ENCODE measurements around the gene RBKS.

DNA sequence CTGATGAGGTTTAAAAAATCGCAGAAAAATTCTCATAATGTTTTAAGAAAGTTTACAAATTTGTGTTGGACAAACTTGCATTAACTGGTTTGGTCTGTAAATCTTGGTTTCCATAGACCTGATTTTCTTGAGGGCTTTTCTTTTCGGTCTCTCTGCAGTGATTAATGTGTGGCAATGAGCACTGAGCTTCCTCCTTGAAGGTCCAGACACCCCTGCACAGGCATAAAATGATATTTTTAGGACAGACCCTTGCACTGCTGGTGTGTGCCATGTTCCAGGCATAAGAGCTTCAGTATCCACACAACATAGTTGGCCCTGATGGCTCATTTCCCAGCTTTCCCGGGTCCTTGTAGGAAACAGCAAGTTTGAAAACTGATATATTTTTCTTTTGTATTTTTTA lies 85.0 kb downstream of the RBKS start:
- TF ChIP-seq, protein P1, sequence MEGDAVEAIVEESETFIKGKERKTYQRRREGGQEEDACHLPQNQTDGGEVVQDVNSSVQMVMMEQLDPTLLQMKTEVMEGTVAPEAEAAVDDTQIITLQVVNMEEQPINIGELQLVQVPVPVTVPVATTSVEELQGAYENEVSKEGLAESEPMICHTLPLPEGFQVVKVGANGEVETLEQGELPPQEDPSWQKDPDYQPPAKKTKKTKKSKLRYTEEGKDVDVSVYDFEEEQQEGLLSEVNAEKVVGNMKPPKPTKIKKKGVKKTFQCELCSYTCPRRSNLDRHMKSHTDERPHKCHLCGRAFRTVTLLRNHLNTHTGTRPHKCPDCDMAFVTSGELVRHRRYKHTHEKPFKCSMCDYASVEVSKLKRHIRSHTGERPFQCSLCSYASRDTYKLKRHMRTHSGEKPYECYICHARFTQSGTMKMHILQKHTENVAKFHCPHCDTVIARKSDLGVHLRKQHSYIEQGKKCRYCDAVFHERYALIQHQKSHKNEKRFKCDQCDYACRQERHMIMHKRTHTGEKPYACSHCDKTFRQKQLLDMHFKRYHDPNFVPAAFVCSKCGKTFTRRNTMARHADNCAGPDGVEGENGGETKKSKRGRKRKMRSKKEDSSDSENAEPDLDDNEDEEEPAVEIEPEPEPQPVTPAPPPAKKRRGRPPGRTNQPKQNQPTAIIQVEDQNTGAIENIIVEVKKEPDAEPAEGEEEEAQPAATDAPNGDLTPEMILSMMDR (IDR thresholded peaks at IDR 0.05), result no peak
- TF ChIP-seq ETV6 (CRISPR knock-in tag; IDR thresholded peaks at IDR 0.05) (no peak), CBFB (CRISPR knock-in tag; IDR thresholded peaks at IDR 0.05; ENCODE audit: low read depth) (no peak), CREB1 (CRISPR knock-in tag; IDR thresholded peaks at IDR 0.05) (no peak), RELA (CRISPR knock-in tag; IDR thresholded peaks at IDR 0.05; ENCODE audit: borderline replicate concordance) (no peak), ELF4 (CRISPR knock-in tag; IDR thresholded peaks at IDR 0.05; ENCODE audit: low read depth) (no peak), JUN (CRISPR knock-in tag; IDR thresholded peaks at IDR 0.05) (no peak), GABPB1 (CRISPR knock-in tag; IDR thresholded peaks at IDR 0.05) (no peak), NR2C2 (CRISPR knock-in tag; IDR thresholded peaks at IDR 0.05) (no peak), CREM (CRISPR knock-in tag; IDR thresholded peaks at IDR 0.05) (no peak)
- TF ChIP-seq, protein P2, sequence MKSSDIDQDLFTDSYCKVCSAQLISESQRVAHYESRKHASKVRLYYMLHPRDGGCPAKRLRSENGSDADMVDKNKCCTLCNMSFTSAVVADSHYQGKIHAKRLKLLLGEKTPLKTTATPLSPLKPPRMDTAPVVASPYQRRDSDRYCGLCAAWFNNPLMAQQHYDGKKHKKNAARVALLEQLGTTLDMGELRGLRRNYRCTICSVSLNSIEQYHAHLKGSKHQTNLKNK (CRISPR knock-in tag; IDR thresholded peaks at IDR 0.05), result no peak

Measured in WTC11 (cell line).